Measurements from ENCODE around the gene PRSS48. TPM values are rescaled to one million over a fixed set of nuclear protein-coding genes. Genes with fewer than 3 reads are reported as not detected.

The PRSS48 gene
- total and polyA plus RNA-seq, 10 of the 15 experiments (the other 5 are each of a cell fraction or from before 2014, with no cell fraction given), result not detected

GRCh38 chr4:151256134-151256533, 20.8 kb upstream of the PRSS48 start:
- no peak for DNase-seq (ENCODE audit: low read depth, low spot score)

GRCh38 chr4:151257704-151258103, 19.3 kb upstream of the PRSS48 start:
- no peaks in the 10 kb centered on the region for H3K79me2 ChIP-seq (ENCODE audit: control insufficient read depth, insufficient read depth, low read length)
- H3K4me2 ChIP-seq (ENCODE audit: control insufficient read depth, insufficient read depth), result no peak overlapping the region
- SMC1A ChIA-PET (ENCODE audit: uncharacterized antibody, unreplicated experiment), result no interaction called here
- no TSS peak for BruUV-seq (replicated peaks)
- POLR2A ChIA-PET, result no interaction called here
- 38% methylated on average over 4 of the region's 4 CpGs for WGBS (ENCODE audit: insufficient coverage, insufficient replicate concordance, low lambda C conversion rate, missing lambda C conversion rate)
- no peaks in the 10 kb centered on the region for H3K36me3 ChIP-seq (ENCODE audit: control insufficient read depth in 2 of 2, insufficient read depth in 2 of 2, low read length in 1 of 2)
- H3K4me1 ChIP-seq (ENCODE audit: control insufficient read depth, insufficient read depth, low read length), result no peaks in the 10 kb centered on the region
- H3K4me3 ChIP-seq, result no peak overlapping the region
- RAD21 ChIA-PET (ENCODE audit: unreplicated experiment), result no interaction called here
- no peak overlapping the region for H2AFZ ChIP-seq (ENCODE audit: control insufficient read depth, low read depth, low read length)
- DNase-seq (ENCODE audit: low read depth, low spot score), result no peak
- no peak for ATAC-seq
- H3K27ac ChIP-seq (ENCODE audit: control insufficient read depth, insufficient read depth), result no peak overlapping the region
- no peak overlapping the region for H3K9ac ChIP-seq (ENCODE audit: control insufficient read depth, insufficient read depth, low read length)
- CTCF ChIA-PET, result no interaction called here
- FAIRE-seq, result no peak
- intact Hi-C loops (cut with micrococcal nuclease; ENCODE audit: unreplicated experiment), result no loop called here
- H3K27me3 ChIP-seq (replicated peaks in 1 of 2; ENCODE audit: control insufficient read depth in 2 of 2, insufficient read depth in 2 of 2, low read length in 1 of 2), result no peaks in the 10 kb centered on the region; a peak in 2 of 4 replicates
- TF ChIP-seq POLR2AphosphoS5 (IDR thresholded peaks at IDR 0.05; ENCODE audit: low read length), result no peak
- TF ChIP-seq NFIC (IDR thresholded peaks at IDR 0.05; ENCODE audit: low read depth, low read length), result no peak
- no peak for TF ChIP-seq E4F1 (IDR thresholded peaks at IDR 0.05; ENCODE audit: borderline replicate concordance, partially characterized antibody)
- no peak for TF ChIP-seq PAX8 (IDR thresholded peaks at IDR 0.05)
- no peak for TF ChIP-seq BRCA1 (IDR thresholded peaks at IDR 0.05; ENCODE audit: low read depth, low read length)
- TF ChIP-seq USF2 (IDR thresholded peaks at IDR 0.05; ENCODE audit: borderline replicate concordance, low read depth, low read length), result no peak
- TF ChIP-seq CREM (IDR thresholded peaks at IDR 0.05; ENCODE audit: low read depth), result no peak
- no peak for TF ChIP-seq PKNOX1 (IDR thresholded peaks at IDR 0.05)
- no peaks in the 10 kb centered on the region for H4K20me1 ChIP-seq (ENCODE audit: control insufficient read depth, insufficient read depth)
- in situ Hi-C loops (cut with MboI), result no loop called here
- H3K9me3 ChIP-seq (replicated peaks; ENCODE audit: control insufficient read depth, insufficient read depth, low read length), result no peaks in the 10 kb centered on the region

More at GRCh38 chr4:151256134-151256533, 20.8 kb upstream of the PRSS48 start:
- H3K4me3 ChIP-seq, result no peak overlapping the region
- WGBS (ENCODE audit: insufficient coverage, insufficient replicate concordance, low lambda C conversion rate, missing lambda C conversion rate), result 34% methylated on average over 2 of the region's 2 CpGs
- no peak for ATAC-seq
- no peak overlapping the region for H3K9ac ChIP-seq (ENCODE audit: control insufficient read depth, insufficient read depth, low read length)
- intact Hi-C loops (cut with micrococcal nuclease; ENCODE audit: unreplicated experiment) (no loop called here), in situ Hi-C loops (cut with MboI) (no loop called here)
- H3K4me1 ChIP-seq (ENCODE audit: control insufficient read depth, insufficient read depth, low read length), result no peaks in the 10 kb centered on the region
- TF ChIP-seq EP300 (IDR thresholded peaks at IDR 0.05; ENCODE audit: borderline replicate concordance in 1 of 2, control insufficient read depth in 1 of 2, low read depth in 2 of 2, low read length in 2 of 2), result no peak
- TF ChIP-seq NFIC (IDR thresholded peaks at IDR 0.05; ENCODE audit: low read depth, low read length), result no peak
- TF ChIP-seq BACH1 (IDR thresholded peaks at IDR 0.05; ENCODE audit: borderline replicate concordance), result no peak
- H3K36me3 ChIP-seq (ENCODE audit: control insufficient read depth in 2 of 2, insufficient read depth in 2 of 2, low read length in 1 of 2), result no peaks in the 10 kb centered on the region
- no peak overlapping the region for H3K27ac ChIP-seq (ENCODE audit: control insufficient read depth, insufficient read depth)
- FAIRE-seq, result no peak
- no peaks in the 10 kb centered on the region for H3K9me3 ChIP-seq (replicated peaks; ENCODE audit: control insufficient read depth, insufficient read depth, low read length)
- no peak overlapping the region for H2AFZ ChIP-seq (ENCODE audit: control insufficient read depth, low read depth, low read length)
- CTCF ChIA-PET, result no interaction called here
- H3K4me2 ChIP-seq (ENCODE audit: control insufficient read depth, insufficient read depth), result no peak overlapping the region
- RAD21 ChIA-PET (ENCODE audit: unreplicated experiment), result no interaction called here
- no TSS peak for BruUV-seq (replicated peaks)
- no peaks in the 10 kb centered on the region; a peak in 2 of 4 replicates for H3K27me3 ChIP-seq (replicated peaks in 1 of 2; ENCODE audit: control insufficient read depth in 2 of 2, insufficient read depth in 2 of 2, low read length in 1 of 2)
- POLR2A ChIA-PET, result no interaction called here
- SMC1A ChIA-PET (ENCODE audit: uncharacterized antibody, unreplicated experiment), result no interaction called here
- no peaks in the 10 kb centered on the region for H4K20me1 ChIP-seq (ENCODE audit: control insufficient read depth, insufficient read depth)
- H3K79me2 ChIP-seq (ENCODE audit: control insufficient read depth, insufficient read depth, low read length), result no peaks in the 10 kb centered on the region

Data from GM12878 (cell line).